Osteocyte (in vitro differentiated cells): ENCODE results near the gene CCNB2. TPM values are rescaled to one million over a fixed set of nuclear protein-coding genes. Genes with fewer than 3 reads are reported as not detected.
"Not testable (repeated sequence)": the region's sequence is repeated elsewhere in the genome, so short reads cannot be mapped to it uniquely, and the experiment has no call there.

Source experiments
- DNase-seq: peaks from one replicate; pipeline ENCODE4 v3.0.0; 2021; ENCODE audit warnings: mixed read lengths; ENCODE audit not compliant: unreplicated experiment; ENCODE audit errors: extremely low spot score
- H3K27ac Mint-ChIP-seq: one replicate; pipeline ENCODE4 v1.8.0; 2021; ENCODE audit warnings: mild to moderate bottlenecking, mixed read lengths; ENCODE audit not compliant: unreplicated experiment
- H3K27me3 Mint-ChIP-seq: one replicate; pipeline ENCODE4 v1.8.0; 2021; ENCODE audit warnings: mixed read lengths; ENCODE audit not compliant: unreplicated experiment
- H3K36me3 Mint-ChIP-seq: one replicate; pipeline ENCODE4 v1.8.0; 2021; ENCODE audit warnings: mixed read lengths; ENCODE audit not compliant: unreplicated experiment
- H3K4me1 Mint-ChIP-seq: one replicate; pipeline ENCODE4 v1.8.0; 2021; ENCODE audit warnings: mixed read lengths; ENCODE audit not compliant: unreplicated experiment
- H3K4me3 Mint-ChIP-seq: one replicate; pipeline ENCODE4 v1.8.0; 2021; ENCODE audit warnings: mild to moderate bottlenecking, moderate library complexity, mixed read lengths; ENCODE audit not compliant: unreplicated experiment
- H3K9me3 Mint-ChIP-seq: one replicate; pipeline ENCODE4 v1.8.0; 2021; ENCODE audit warnings: mixed read lengths; ENCODE audit not compliant: unreplicated experiment
- CTCF ChIP-seq: fragments of 200-600 bp; sonication (generic); IDR thresholded peaks from 2 replicates; pipeline ENCODE4 v1.5.0; 2021; ENCODE audit warnings: antibody characterized with exemption, mild to moderate bottlenecking, moderate library complexity
- total RNA-seq: library from RNA; stranded (reverse); gene quantifications from 2 replicates; pipeline ENCODE4 v1.2.1, GENCODE V29; 2021

Gene CCNB2
- total RNA-seq, 1 donor from 2014 or later: 12.7 TPM

GRCh38 chr15:59157396-59157795 is 52.5 kb downstream of the CCNB2 start:
- no peaks in the 10 kb centered on the region for H3K27me3 Mint-ChIP-seq
- H3K4me3 Mint-ChIP-seq: no peak overlapping the region
- TF ChIP-seq CTCF: no peak
- H3K9me3 Mint-ChIP-seq: no peaks in the 10 kb centered on the region
- H3K27ac Mint-ChIP-seq: no peak overlapping the region
- H3K36me3 Mint-ChIP-seq: peaks cover 50% of the 10 kb centered on the region
- DNase-seq: no peak
- H3K4me1 Mint-ChIP-seq: peaks cover 2% of the 10 kb centered on the region

DNA sequence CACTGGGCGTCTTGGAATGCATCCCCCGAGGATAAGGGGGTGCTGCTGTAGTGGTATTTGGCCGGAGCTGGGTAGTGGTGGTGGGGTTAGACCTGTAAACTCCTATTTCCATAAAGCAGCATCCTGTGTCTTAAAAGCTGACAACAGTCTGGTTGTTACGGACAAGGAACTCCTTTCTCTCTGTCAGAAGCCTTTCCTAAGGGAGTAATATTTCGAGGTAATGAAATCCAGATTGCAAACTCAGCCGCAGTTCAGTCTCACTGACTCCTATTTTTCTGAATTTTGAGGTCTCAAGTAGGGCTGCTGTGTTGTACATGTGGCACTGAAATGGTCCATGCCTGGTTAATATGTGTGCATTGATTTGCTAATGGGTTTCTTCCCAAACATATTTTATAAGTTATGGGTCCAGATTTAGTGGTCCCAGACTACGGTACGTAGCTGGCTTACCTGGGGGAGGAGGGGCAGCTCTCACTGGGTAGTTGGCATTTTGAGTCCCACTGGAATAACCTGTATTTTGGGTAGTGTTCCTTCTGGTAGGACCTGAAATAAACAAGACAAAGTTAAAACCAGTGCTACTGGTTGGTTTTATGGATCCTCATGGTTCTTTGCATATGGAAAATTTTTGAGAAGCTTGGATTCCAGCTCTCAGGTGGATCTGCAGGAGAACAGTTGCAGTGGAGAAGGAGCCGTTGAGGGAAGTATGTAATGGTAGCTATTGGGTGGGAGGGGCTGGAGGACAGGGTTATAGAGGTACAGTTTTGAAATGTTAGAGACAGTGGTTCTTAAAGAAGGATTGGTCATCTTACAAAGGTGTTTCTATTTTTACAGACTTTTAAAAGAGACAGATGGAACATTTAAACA is 53.1 kb downstream of the CCNB2 start:
- TF ChIP-seq CTCF: no peak
- H3K4me3 Mint-ChIP-seq: no peak overlapping the region
- H3K4me1 Mint-ChIP-seq: peaks cover 2% of the 10 kb centered on the region
- no peak for DNase-seq
- peaks cover 46% of the 10 kb centered on the region for H3K36me3 Mint-ChIP-seq
- no peak overlapping the region for H3K27ac Mint-ChIP-seq
- H3K9me3 Mint-ChIP-seq: no peaks in the 10 kb centered on the region
- no peaks in the 10 kb centered on the region for H3K27me3 Mint-ChIP-seq

GRCh38 chr15:59158701-59159034 is 53.7 kb downstream of the CCNB2 start:
- Mint-ChIP-seq H3K4me3 (no peak overlapping the region), H3K36me3 (peaks cover 41% of the 10 kb centered on the region), H3K27me3 (no peaks in the 10 kb centered on the region), H3K9me3 (no peaks in the 10 kb centered on the region), H3K27ac (no peak overlapping the region), H3K4me1 (peaks cover 2% of the 10 kb centered on the region)
- no peak for TF ChIP-seq CTCF
- no peak for DNase-seq

GRCh38 chr15:59159210-59159609 is 54.3 kb downstream of the CCNB2 start:
- peaks cover 44% of the 10 kb centered on the region for H3K36me3 Mint-ChIP-seq
- DNase-seq: no peak
- no peak overlapping the region for H3K4me3 Mint-ChIP-seq
- H3K27me3 Mint-ChIP-seq: no peaks in the 10 kb centered on the region
- peaks cover 2% of the 10 kb centered on the region for H3K4me1 Mint-ChIP-seq
- no peaks in the 10 kb centered on the region for H3K9me3 Mint-ChIP-seq
- no peak for TF ChIP-seq CTCF
- no peak overlapping the region for H3K27ac Mint-ChIP-seq

GRCh38 chr15:59160880-59161593 is 56.1 kb downstream of the CCNB2 start:
- DNase-seq: no peak
- peak; percentile 57 for TF ChIP-seq CTCF
- H3K4me1 Mint-ChIP-seq: peaks cover 7% of the 10 kb centered on the region

DNA sequence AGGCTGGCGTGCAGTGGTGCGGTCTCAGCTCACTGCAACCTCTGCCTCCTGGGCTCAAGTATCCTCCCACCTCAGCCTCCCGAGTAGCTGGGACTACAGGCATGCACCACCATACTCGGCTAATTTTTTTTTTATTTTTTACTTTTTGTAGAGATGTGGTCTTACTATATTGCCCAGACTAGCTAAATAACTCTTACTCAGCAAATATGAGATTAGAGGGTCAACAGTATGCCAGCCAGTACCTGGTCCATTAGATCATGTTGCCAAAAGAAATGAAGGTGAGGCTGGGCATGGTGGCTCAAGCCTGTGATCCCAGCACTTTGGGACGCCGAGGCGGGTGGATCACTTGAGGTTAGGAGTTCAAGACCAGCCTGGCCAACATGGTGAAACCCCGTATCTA is 57.1 kb downstream of the CCNB2 start:
- DNase-seq, H3K27me3 Mint-ChIP-seq, H3K9me3 Mint-ChIP-seq, H3K4me3 Mint-ChIP-seq, H3K27ac Mint-ChIP-seq: not testable (repeated sequence)
- peaks cover 11% of the 10 kb centered on the region for H3K4me1 Mint-ChIP-seq
- peaks cover 38% of the 10 kb centered on the region for H3K36me3 Mint-ChIP-seq

More at GRCh38 chr15:59160880-59161593, 56.1 kb downstream of the CCNB2 start:
- Mint-ChIP-seq H3K4me3 (no peak overlapping the region), H3K36me3 (peaks cover 38% of the 10 kb centered on the region), H3K27ac (no peak overlapping the region), H3K27me3 (no peaks in the 10 kb centered on the region), H3K9me3 (no peaks in the 10 kb centered on the region)
